Measurements from ENCODE around the gene SLCO2A1. TPM values are rescaled to one million over a fixed set of nuclear protein-coding genes. Genes with fewer than 3 reads are reported as not detected.

The SLCO2A1 gene
- total RNA-seq, 1 donor from 2014 or later, result 0.79 TPM

GRCh38 chr3:134035836-134036235 is 6.1 kb upstream of the SLCO2A1 start:
- no peak for DNase-seq (ENCODE audit: low read depth, low spot score)

DNA sequence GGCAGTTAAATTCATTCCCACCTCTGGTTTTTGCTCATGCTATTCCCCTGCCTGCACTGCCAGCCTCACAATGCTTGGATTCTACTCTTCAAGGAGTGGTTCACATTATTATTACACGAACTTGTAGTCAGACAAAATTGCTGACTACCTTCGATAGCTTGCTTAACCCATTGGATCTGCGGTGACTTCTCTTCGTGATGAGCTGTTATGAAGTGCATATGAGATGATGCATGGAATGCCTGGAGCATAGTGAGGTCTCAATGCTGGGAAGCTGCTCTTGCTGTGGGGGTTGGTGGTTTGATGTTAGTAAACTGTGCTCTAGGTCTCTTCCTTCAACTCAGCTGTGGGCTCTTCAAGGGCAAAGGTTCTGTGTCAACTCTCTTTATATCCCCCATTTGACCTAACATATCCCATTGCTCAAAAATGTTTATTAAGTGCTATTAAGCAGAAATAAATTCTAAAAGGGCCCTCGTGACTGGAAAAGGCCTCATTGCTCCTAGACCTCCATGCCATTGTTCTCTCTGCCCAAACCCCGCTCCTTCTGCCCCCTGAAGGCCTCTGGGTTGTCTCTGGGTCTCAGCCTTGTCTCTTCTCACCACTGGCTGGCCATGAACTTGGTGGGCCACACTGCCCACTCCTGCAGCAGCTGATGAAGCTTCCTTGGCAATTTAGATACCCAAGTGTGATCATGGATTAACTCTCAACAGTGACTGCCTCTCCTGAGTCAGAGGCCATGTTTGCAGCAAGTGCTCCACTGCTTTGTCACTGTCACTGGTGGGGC is 4.5 kb upstream of the SLCO2A1 start:
- no peak for DNase-seq (ENCODE audit: low read depth, low spot score)

DNA sequence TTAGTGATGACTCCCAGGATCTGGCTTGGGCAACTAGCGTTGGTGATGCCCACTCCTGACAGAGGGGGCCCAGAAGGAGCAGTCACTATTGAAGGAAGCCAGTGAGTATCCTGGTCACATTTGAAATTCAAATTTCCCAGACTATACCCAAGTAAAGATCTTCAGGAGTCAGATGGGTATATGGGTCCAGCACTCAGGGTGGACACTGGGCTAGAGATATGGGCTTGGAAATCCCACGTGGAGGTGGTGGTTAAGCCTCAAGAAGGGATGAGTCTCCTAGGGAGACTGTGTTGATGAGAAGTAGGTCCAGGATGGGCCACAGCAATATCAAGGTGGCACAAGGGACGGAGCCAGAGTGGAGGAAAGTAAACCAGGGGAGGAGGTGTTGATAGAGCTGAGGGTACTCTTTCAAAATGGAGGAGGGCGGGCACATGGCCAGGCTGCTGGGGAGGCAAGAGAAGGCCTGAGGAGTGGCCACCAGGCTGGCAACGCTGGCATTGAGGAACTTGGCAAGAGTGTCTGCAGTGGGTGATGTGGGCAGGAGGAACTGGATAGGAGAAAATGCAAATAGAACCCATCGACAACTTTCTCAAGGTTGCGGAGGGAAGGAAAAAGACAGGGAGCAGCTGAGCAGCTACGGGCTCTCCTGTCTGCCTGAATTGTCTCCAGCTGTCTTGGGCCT is 3.7 kb upstream of the SLCO2A1 start:
- DNase-seq (ENCODE audit: low read depth, low spot score), result no peak

- no peak for DNase-seq (ENCODE audit: low read depth, low spot score)
Observed at GRCh38 chr3:134031348-134031915, 1.7 kb upstream of the SLCO2A1 start.

DNA sequence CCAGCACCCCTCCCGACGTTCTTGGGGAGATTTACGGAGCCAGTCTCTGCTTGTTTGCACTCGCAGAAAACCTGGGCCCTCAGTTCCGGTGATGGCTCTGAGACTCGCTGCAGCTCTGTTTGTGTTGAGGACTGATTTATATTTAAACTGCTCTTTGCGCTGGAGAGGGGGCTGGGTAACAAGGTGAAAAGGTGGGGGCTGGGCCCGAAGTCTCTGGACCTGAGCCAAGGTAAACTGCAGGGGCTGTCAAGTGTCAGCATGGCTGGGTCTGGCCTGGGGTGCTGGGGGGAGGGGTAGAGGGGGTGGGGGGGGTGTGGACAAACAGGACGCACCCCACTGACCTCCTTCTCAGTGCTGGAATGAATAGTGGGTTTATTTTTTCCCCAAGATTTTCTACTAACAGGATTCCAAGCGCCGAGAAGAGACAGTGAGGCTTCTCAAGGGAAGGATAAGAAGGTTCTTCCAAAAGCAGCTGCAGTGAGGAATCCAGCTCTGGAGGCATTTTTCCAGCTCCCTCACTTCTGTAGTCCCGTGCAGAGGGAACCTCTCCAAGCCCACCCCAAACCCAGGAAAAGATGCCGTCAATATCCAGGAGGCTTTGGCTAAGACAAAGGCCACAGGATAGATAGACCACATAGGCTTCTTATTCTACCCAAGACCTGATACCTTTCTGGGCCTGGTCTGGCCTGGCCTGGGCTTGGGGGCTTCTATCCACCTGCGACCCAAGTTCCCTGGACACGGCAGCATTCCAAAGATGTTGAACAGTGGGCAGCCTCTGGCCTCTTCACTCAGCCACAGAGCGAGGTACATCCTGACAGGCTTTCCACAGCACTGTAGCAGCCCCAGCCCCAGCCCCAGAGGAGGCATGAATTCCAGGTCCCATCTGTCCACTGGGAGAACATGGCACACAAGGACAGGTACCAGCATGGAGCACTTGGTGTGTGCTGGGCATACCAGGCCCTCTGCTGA is 938 bp upstream of the SLCO2A1 start:
- DNase-seq (ENCODE audit: low read depth, low spot score), result no peak

DNA sequence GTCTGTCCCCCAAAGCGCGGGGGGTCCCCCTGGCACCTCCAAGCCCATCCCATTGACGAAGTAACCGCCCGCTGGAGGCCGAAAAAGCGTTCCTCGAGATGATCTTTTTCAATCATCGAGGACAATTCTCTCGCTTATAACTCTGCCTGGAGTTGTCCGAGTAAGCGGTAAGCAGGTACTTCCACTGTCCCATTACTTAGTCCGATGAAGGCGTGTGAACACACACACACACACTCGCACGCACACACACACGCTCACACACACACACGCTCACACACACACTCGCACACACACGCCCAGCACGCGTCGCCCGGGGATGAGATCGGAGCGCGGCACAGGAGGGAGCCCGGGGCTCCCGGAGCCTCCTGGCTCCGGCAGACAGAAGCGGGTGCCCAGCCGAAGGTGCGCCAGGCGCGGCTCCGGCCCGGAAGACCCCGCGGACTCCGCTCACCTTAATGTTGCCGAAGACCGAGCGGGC is 430 bp downstream of the SLCO2A1 start:
- no peak for DNase-seq (ENCODE audit: low read depth, low spot score)

GRCh38 chr3:134028486-134029255 is 1.1 kb downstream of the SLCO2A1 start:
- no peak for DNase-seq (ENCODE audit: low read depth, low spot score)

DNA sequence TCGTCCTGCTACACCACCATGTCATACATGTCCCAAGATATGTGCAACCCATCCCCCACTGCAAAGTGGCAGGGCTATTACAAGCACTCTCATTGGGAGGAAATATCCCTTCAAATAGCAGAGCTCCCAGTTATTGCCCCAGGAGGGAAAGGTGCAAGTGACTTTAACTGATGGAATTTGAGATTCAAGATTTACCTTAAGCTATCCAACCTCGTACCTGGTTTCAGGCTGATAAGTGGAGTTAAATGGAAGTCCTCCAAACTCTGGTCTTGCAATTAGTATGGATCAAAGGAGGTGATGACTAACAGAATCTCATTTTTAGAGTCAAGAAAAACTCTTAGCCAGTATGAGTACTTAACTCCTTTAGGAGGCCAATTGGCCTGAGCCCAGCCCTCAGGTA is 2.1 kb downstream of the SLCO2A1 start:
- no peak for DNase-seq (ENCODE audit: low read depth, low spot score)

GRCh38 chr3:134020135-134020680 is 9.5 kb downstream of the SLCO2A1 start:
- no peak for DNase-seq (ENCODE audit: low read depth, low spot score)

GRCh38 chr3:134018850-134019249 is 10.9 kb downstream of the SLCO2A1 start:
- no peak for DNase-seq (ENCODE audit: low read depth, low spot score)

GRCh38 chr3:134018406-134018805 is 11.3 kb downstream of the SLCO2A1 start:
- no peak for DNase-seq (ENCODE audit: low read depth, low spot score)

GRCh38 chr3:134017490-134017889 is 12.2 kb downstream of the SLCO2A1 start:
- DNase-seq (ENCODE audit: low read depth, low spot score), result no peak

DNA sequence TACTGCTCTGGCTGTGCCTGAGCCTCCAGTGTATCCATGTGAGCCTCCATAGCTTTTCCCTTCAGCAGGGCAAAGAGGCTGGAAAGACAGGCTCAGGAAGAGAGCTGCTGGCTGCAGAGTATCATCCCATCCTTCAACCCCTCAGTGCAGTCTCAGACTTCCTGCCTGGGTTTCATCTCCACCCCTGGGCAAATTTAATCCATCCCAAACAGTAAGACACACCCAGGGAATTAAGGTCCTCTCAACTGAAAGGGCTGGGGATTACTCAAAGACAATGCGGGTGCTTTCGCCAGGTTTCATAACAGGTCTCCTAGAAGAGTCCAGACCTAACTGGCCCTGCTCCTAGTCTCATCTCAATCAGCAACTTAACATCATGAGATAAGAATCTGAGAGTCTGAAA is 15.5 kb downstream of the SLCO2A1 start:
- no peak for DNase-seq (ENCODE audit: low read depth, low spot score)

- no peak for DNase-seq (ENCODE audit: low read depth, low spot score)
Observed at GRCh38 chr3:134013280-134013679, 16.4 kb downstream of the SLCO2A1 start.

DNA sequence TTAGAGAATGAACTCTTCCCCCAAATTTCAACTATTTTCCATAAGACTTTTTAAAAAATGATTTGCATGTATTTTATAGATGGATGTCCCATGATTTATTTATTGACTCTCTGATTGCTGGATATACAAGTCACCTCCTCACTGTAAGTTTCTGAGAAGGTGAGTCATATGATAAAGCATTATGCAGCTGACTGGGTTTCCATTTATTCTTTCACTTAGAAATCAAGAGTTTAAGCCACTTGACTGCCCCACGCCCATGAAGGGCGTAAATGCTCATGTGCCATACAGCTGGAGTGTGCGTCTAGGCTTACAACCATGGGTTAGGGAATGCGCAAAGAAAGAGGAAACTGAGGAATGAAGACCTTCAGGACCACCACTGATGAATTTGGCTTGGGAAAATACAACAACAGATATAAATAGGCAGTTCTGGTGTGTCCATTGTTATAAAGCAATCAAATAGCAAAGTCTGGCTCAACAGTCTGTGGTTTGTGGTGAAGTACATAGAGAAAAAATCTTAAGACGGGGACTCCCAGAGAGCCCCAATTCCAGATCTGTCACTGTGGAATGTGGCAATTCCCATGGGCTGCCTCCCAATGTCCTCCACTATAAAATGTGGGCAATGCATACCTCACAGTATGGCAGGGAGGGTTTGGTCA is 20.3 kb downstream of the SLCO2A1 start:
- no peak for DNase-seq (ENCODE audit: low read depth, low spot score)

DNA sequence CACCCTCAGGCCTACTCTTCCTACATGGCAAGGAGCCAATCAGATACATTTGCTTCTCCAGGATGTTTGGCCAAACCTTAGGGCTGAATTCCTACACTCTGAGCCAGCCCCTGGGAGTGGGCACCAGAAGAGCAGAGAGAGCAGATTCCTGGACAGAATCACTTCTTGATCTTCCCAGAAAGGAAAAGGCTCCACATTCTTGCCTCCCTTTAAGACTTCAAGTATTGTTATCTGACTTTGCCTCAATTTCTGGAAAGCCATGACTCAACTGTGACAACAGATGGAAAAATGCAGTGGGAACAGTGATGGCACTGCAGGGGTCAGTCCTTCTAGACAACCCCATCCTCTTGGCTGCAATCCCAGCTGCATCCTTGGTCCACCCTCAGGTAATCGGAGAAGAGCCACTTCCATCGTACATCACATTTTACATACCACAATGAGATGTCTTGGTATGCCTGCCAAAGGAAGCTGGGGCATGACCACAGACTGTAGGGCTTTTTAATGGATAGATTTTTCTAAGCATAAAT is 21.0 kb downstream of the SLCO2A1 start:
- DNase-seq (ENCODE audit: low read depth, low spot score), result peak; percentile 75

DNA sequence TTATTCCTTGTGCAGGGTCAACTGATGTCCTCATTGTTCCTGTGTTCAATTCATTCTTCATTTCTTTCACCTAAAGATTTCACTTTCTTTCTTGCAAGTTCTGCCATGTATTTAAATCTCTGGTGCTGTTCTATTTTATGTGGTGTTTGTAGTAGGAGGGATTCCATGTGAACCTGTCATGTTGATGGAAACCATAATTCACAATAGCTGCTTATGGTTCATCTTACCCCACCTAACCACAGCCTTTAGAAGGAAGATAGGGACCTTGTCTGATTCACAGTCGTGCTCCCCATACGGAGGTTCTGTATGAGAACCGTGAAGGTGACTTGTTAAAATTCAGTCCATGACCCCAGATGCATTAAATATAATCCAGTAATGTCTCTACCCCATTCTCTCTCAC is 21.9 kb downstream of the SLCO2A1 start:
- no peak for DNase-seq (ENCODE audit: low read depth, low spot score)

- no peak for DNase-seq (ENCODE audit: low read depth, low spot score)
Observed at GRCh38 chr3:134004841-134005240, 24.9 kb downstream of the SLCO2A1 start.

- DNase-seq (ENCODE audit: low read depth, low spot score), result no peak
Observed at GRCh38 chr3:134003066-134003465, 26.7 kb downstream of the SLCO2A1 start.

- DNase-seq (ENCODE audit: low read depth, low spot score), result no peak
Observed at GRCh38 chr3:134002306-134002705, 27.4 kb downstream of the SLCO2A1 start.

Data from pulmonary artery endothelial cell (primary cell).